Stimulated activated CD4-positive, alpha-beta T cell treated with anti-CD3 and anti-CD28 coated beads, Interleukin-15, amount 100 ng/mL, for 24 hours (primary cell): ENCODE results near the gene WNK4.

ENCODE experiments used
- DNase-seq: peaks from one replicate; pipeline ENCODE4 v3.0.0-alpha.2; 2020

Gene WNK4

DNA sequence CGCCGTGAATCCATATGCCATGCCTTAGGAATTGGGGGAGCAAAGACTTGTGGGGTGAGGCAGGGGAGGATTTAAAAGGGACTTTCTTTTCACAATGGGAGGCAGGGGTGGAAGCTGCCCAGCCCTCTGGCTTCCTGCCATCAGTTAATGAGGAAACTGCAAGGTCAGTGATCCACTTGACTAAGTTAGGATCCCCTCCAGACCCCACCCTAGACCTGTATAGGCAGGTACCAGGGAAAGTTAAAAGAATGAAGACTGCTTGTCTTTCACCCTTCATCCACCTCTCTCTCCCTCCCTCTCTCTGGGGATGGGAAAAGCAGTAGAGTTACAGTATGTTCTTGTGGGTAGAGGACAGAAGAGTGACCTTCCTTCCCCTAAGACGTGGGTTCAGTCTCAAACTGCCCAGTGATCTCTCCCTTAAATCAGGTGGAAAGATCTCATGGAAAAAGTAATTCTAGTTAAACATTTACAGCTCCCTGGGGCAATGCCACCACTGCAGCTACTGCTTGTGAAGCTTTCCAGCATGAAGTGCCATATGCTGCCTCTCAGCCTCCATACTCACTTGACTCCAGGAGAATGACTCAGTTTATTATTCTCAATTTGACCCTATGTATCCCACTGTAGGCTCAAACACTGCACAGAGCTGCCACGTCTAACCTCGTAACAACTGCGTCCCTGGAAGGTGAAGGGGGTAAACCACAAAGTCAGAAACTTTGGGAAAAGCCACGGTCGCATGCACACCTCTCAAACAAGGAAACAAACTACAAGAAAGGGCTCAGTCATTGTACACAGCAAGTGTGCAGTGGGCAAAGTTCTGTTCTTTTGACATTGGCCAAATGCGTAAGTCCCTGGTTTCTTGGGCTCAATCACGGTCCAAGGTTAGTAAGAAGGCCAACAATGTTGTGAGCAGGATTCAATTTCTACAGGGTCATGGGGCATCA is 16.9 kb downstream of the WNK4 start:
- DNase-seq = no peak

GRCh38 chr17:42798011-42798382 is 17.6 kb downstream of the WNK4 start:
- DNase-seq = no peak

DNA sequence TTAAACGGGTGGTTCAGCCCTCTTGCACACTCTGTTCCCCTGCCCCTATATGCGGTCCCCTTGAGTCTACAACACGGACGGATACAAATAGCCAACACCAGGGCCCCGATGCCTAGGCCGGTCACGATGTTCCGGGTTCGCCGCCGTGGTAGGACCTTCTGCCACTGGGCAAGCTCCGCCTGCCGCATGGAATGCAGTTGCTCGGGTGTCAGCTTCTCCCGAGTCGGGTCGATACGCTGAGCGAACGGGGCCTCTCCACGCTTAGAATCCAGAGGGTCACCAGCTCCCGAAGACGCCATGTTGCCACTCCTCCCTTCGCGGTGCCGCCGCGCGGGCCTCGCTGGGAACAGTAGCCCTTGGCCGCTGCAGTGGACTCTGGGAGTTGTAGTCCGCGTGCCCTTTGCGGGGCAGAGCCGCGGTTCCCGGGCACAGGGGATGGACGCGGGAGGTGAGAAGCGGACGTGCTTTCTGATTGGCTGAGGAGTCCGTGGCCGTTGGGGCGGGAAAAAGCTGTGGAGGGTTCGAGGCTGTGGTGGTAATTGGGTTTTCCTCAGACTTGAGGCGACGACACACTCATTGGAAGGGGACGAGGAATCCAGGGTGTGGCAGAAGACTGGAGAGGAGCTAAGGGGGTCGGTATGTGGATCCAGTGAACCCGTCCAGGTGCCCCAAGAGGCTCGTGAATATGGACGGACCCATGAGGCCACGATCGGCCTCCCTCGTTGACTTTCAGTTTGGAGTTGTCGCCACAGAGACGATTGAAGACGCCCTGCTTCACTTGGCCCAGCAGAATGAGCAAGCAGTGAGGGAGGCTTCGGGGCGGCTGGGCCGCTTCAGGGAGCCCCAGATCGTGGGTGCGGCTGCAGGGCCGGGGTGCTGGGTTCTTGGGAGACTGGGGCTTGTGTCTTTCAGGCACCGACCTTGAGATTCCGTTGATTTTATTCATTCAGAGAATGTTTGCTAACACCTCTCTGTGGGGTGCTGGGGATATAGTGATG is 18.3 kb downstream of the WNK4 start, which contains the start of the genes CNTD1 and COA3:
Gene CNTD1, plus strand, starts transcription at position 479 of the 998 bp plus-strand sequence. Its CDS starts 207 bp downstream, at position 686.
Gene COA3, minus strand, starts transcription at position 322 of the 998 bp plus-strand sequence. Its CDS starts 23 bp downstream, at position 299.
- peak; percentile 90 for DNase-seq

- DNase-seq = no peak
Observed at GRCh38 chr17:42803074-42803883, 22.9 kb downstream of the WNK4 start.

GRCh38 chr17:42804918-42805367 is 24.5 kb downstream of the WNK4 start:
- no peak for DNase-seq

GRCh38 chr17:42806249-42806648 is 25.8 kb downstream of the WNK4 start:
- DNase-seq = no peak

DNA sequence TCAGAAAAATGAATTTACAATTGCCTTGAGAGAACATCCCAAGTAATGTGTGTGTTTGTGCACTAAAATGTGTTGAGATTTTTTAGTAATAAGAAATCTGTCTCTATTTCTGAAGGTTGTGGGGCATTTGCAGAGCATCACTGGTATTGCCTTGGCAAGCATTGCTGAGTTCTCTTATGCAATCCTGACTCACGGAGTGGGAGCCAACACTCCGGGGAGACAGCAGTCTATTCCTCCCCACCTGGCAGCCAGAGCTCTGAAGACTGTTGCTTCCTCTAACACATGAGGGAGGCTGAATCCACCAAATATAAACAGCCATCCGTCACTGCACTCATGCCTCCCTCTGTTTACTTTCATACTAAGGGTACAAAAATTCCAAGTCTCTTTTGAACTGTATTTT is 28.8 kb downstream of the WNK4 start:
- DNase-seq = no peak

- no peak for DNase-seq
Observed at GRCh38 chr17:42814633-42815399, 34.4 kb downstream of the WNK4 start.

GRCh38 chr17:42817866-42818265 is 37.5 kb downstream of the WNK4 start:
- no peak for DNase-seq

- DNase-seq = no peak
Observed at GRCh38 chr17:42818379-42818778, 38.0 kb downstream of the WNK4 start.

- peak; percentile 79 for DNase-seq
Observed at GRCh38 chr17:42819939-42820535, 39.6 kb downstream of the WNK4 start.

- DNase-seq = no peak
Observed at GRCh38 chr17:42821176-42821575, 40.8 kb downstream of the WNK4 start.

DNA sequence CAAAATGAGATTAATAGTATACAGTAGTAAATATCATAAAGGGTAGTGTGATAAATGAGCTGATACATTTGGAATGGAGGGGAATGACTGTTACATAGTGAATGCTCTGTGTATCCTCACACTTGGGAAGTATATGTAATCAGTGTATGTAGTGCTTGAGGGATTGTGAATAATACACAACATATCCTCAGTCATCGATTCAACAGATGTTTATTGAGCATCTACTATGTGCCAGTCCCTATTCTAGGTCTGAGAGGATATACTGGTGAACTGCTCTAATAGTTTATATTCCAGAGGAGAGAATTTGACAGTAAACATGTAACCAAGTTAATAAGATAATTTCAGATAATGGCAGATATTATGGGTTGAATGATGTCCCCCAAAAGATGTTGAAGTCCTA is 47.1 kb downstream of the WNK4 start:
- DNase-seq = no peak

- no peak for DNase-seq
Observed at GRCh38 chr17:42830971-42831370, 50.6 kb downstream of the WNK4 start.

- no peak for DNase-seq
Observed at GRCh38 chr17:42832213-42832933, 52.0 kb downstream of the WNK4 start.

- peak; percentile 93 for DNase-seq
Observed at GRCh38 chr17:42832934-42833766, 52.7 kb downstream of the WNK4 start, which contains the start of gene PSME3. TSS of gene PSME3 (plus strand) at chr17:42833397. CDS start at chr17:42833632, 235 bp downstream.

- DNase-seq = no peak
Observed at GRCh38 chr17:42833767-42834422, 53.5 kb downstream of the WNK4 start.

GRCh38 chr17:42835732-42836131 is 55.3 kb downstream of the WNK4 start:
- DNase-seq = no peak
